ENCODE results near the gene AUTS2. TPM values are rescaled to one million over a fixed set of nuclear protein-coding genes. Genes with fewer than 3 reads are reported as not detected.

The AUTS2 gene
- total and polyA plus RNA-seq, 10 of the 15 experiments (the other 5 are each of a cell fraction or from before 2014, with no cell fraction given): 6.4 to 55.6 (median 21.6) TPM

DNA sequence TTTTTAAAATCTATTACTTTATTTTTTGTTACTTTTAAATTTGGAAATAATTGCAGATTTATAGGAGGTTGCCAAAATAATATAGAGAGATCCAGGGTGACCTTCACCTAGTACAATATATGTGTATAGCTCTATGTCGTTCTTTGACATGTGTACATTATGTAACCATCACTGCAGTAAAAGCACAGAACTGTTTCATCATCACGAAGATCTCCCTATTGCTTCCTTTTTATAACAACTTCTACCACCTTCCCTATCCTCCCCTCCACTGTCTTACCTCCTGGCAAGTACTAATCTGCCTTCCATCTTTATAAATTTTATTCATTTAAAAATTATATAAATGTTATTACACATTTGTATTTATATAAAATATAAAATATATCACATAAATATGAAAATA lies 251.0 kb downstream of the AUTS2 start (continued):
- TF ChIP-seq ZNF687 (IDR thresholded peaks at IDR 0.05): no peak
- no peak for TF ChIP-seq MEF2A (IDR thresholded peaks at IDR 0.05; ENCODE audit: insufficient read depth, low read depth, low read length)
- TF ChIP-seq CBX3 (IDR thresholded peaks at IDR 0.05; ENCODE audit: borderline replicate concordance, low read depth): no peak
- TF ChIP-seq NBN (IDR thresholded peaks at IDR 0.05): no peak
- TF ChIP-seq BCL11A (IDR thresholded peaks at IDR 0.05; ENCODE audit: low read depth, low read length): no peak

GRCh38 chr7:69857014-69857413 lies 258.7 kb downstream of the AUTS2 start:
- FAIRE-seq: no peak
- intact Hi-C loops (cut with micrococcal nuclease; ENCODE audit: unreplicated experiment): no loop called here
- in situ Hi-C loops (cut with MboI): no loop called here
- H3K27me3 ChIP-seq (replicated peaks in 1 of 2; ENCODE audit: control insufficient read depth in 2 of 2, insufficient read depth in 2 of 2, low read length in 1 of 2): no peaks in the 10 kb centered on the region
- ChIA-PET CTCF (interaction anchor here (0.8 kb wide), 1 partner anchor 11 kb away, joined by 3 read pairs; no protein-coding TSS in a partner anchor), RAD21 (ENCODE audit: unreplicated experiment) (no interaction called here), SMC1A (ENCODE audit: uncharacterized antibody, unreplicated experiment) (interaction anchor here (0.6 to 1.3 kb wide), 2 partner anchors 11 to 168 kb away, joined by 3 read pairs; no protein-coding TSS in a partner anchor), POLR2A (interaction anchor here (0.7 to 1.0 kb wide), 2 partner anchors 11 to 40 kb away, joined by 3 to 4 read pairs; no protein-coding TSS in a partner anchor)
- BruUV-seq (replicated peaks): no TSS peak
- no peaks in the 10 kb centered on the region for H3K9me3 ChIP-seq (replicated peaks; ENCODE audit: control insufficient read depth, insufficient read depth, low read length)
- no peak overlapping the region for H3K9ac ChIP-seq (ENCODE audit: control insufficient read depth, insufficient read depth, low read length)
- no peak overlapping the region for H3K4me2 ChIP-seq (ENCODE audit: control insufficient read depth, insufficient read depth)
- H3K4me3 ChIP-seq: no peak overlapping the region
- no peaks in the 10 kb centered on the region for H4K20me1 ChIP-seq (ENCODE audit: control insufficient read depth, insufficient read depth)
- H3K27ac ChIP-seq (ENCODE audit: control insufficient read depth, insufficient read depth): no peak overlapping the region
- peaks cover 5% of the 10 kb centered on the region; the same call in 1 of the 2 replicates for H3K4me1 ChIP-seq (ENCODE audit: control insufficient read depth, insufficient read depth, low read length)
- H2AFZ ChIP-seq (ENCODE audit: control insufficient read depth, low read depth, low read length): no peak overlapping the region
- WGBS (ENCODE audit: insufficient coverage, insufficient replicate concordance, low lambda C conversion rate, missing lambda C conversion rate): 70% methylated on average over 6 of the region's 6 CpGs
- H3K79me2 ChIP-seq (ENCODE audit: control insufficient read depth, insufficient read depth, low read length): 0 out of 2 replicates have a peak, but pooled peaks cover 2% of the 10 kb centered on the region
- H3K36me3 ChIP-seq (ENCODE audit: control insufficient read depth in 2 of 2, insufficient read depth in 2 of 2, low read length in 1 of 2): peaks cover 0 to 2% of the 10 kb centered on the region in 2 experiments; a peak in 2 of 4 replicates
- ATAC-seq: no peak
- DNase-seq (ENCODE audit: low read depth, low spot score): no peak
- no peak for TF ChIP-seq NFYA (IDR thresholded peaks at IDR 0.05; ENCODE audit: borderline replicate concordance, low read depth, low read length)
- no peak for TF ChIP-seq HSF1 (IDR thresholded peaks at IDR 0.05; ENCODE audit: low read depth, low read length)
- TF ChIP-seq RCOR1 (conservative IDR thresholded peaks at IDR 0.05; ENCODE audit: low read depth, low read length): no peak
- no peak for TF ChIP-seq USF1 (IDR thresholded peaks at IDR 0.05; ENCODE audit: borderline replicate concordance, extremely low read length, insufficient read depth, low read depth, low read length)
- TF ChIP-seq, protein P1, sequence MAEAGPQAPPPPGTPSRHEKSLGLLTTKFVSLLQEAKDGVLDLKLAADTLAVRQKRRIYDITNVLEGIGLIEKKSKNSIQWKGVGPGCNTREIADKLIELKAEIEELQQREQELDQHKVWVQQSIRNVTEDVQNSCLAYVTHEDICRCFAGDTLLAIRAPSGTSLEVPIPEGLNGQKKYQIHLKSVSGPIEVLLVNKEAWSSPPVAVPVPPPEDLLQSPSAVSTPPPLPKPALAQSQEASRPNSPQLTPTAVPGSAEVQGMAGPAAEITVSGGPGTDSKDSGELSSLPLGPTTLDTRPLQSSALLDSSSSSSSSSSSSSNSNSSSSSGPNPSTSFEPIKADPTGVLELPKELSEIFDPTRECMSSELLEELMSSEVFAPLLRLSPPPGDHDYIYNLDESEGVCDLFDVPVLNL (IDR thresholded peaks at IDR 0.05; ENCODE audit: low read depth, low read length): no peak
- no peak for TF ChIP-seq POLR2AphosphoS2 (IDR thresholded peaks at IDR 0.05; ENCODE audit: low read depth, low read length)
- TF ChIP-seq ZNF384 (IDR thresholded peaks at IDR 0.05; ENCODE audit: borderline replicate concordance, low read depth, low read length): no peak
- no peak for TF ChIP-seq ZSCAN29 (IDR thresholded peaks at IDR 0.05)
- no peak for TF ChIP-seq RAD21 (IDR thresholded peaks at IDR 0.05; ENCODE audit: insufficient read depth, low read depth, low read length)

Data from GM12878 (cell line).